ENCODE data around the gene CERKL.

The CERKL gene

GRCh38 chr2:181690860-181691259 lies 34.0 kb upstream of the CERKL start:
- ChIA-PET CTCF (no interaction called here), POLR2A (no interaction called here)
- no peak for DNase-seq (ENCODE audit: extremely low spot score)
- no peak for TF ChIP-seq CTCF (IDR thresholded peaks at IDR 0.05; ENCODE audit: control extremely low read depth, extremely low read depth, low read depth, missing control alignments)

GRCh38 chr2:181686576-181687185 lies 29.8 kb upstream of the CERKL start:
- ChIA-PET POLR2A (no interaction called here), CTCF (no interaction called here)
- TF ChIP-seq CTCF (IDR thresholded peaks at IDR 0.05; ENCODE audit: control extremely low read depth, extremely low read depth, low read depth, missing control alignments), result no peak
- no peak for DNase-seq (ENCODE audit: extremely low spot score)

GRCh38 chr2:181685150-181685688 lies 28.3 kb upstream of the CERKL start:
- ChIA-PET POLR2A (no interaction called here), CTCF (no interaction called here)
- DNase-seq (ENCODE audit: extremely low spot score), result peak; percentile 15
- no peak for TF ChIP-seq CTCF (IDR thresholded peaks at IDR 0.05; ENCODE audit: control extremely low read depth, extremely low read depth, low read depth, missing control alignments)

GRCh38 chr2:181684454-181685149 lies 27.7 kb upstream of the CERKL start:
- no peak for DNase-seq (ENCODE audit: extremely low spot score)
- TF ChIP-seq CTCF (IDR thresholded peaks at IDR 0.05; ENCODE audit: control extremely low read depth, extremely low read depth, low read depth, missing control alignments), result no peak
- ChIA-PET POLR2A (no interaction called here), CTCF (no interaction called here)

GRCh38 chr2:181683518-181684453 lies 26.9 kb upstream of the CERKL start:
- TF ChIP-seq CTCF (IDR thresholded peaks at IDR 0.05; ENCODE audit: control extremely low read depth, extremely low read depth, low read depth, missing control alignments), result no peak
- CTCF ChIA-PET, result no interaction called here
- DNase-seq (ENCODE audit: extremely low spot score), result peak; percentile 39
- POLR2A ChIA-PET, result no interaction called here

- DNase-seq (ENCODE audit: extremely low spot score), result peak; percentile 25
- no peak for TF ChIP-seq CTCF (IDR thresholded peaks at IDR 0.05; ENCODE audit: control extremely low read depth, extremely low read depth, low read depth, missing control alignments)
- ChIA-PET CTCF (no interaction called here), POLR2A (no interaction called here)
These were observed 26.1 kb upstream of the CERKL start for GRCh38 chr2:181682795-181683517.

Measured in GM10248 (cell line).